H1 (cell line): ENCODE results near the gene FRMPD4. TPM values are rescaled to one million over a fixed set of nuclear protein-coding genes. Genes with fewer than 3 reads are reported as not detected.

Experiments
- CTCF ChIA-PET: fragments of 300-600 bp; sonication (Branson Sonifier 250); formaldehyde crosslinking; loops from one replicate; lab custom pipeline; 2021; ENCODE audit not compliant: partially characterized antibody; lab: Charles Lee
- POLR2A ChIA-PET: fragments of 300-600 bp; sonication (Branson Sonifier 250); formaldehyde crosslinking; loops from one replicate; lab custom pipeline; 2021; ENCODE audit warnings: inconsistent platforms; ENCODE audit not compliant: partially characterized antibody; lab: Charles Lee
- DNase-seq, 2 experiments: peaks; one replicate each; pipeline versions ENCODE4 v3.0.0 to v3.0.0-alpha.2; 2010 to 2022; ENCODE audit warnings: low spot score in 2 of 2, low read depth in 1 of 2, mixed read lengths in 1 of 2
- FAIRE-seq: peaks from 2 replicates; lab custom pipeline; 2011; peaks lifted over from hg19 to GRCh38; lab: Jason Lieb, UNC
- H2AFZ ChIP-seq: 2 replicates; pipeline ENCODE4 v1.8.1; 2012; ENCODE audit warnings: low read length, inconsistent platforms
- H2AK5ac ChIP-seq: 2 replicates; pipeline ENCODE4 v1.6.1; 2013; ENCODE audit warnings: low read depth, low read length
- H2BK120ac ChIP-seq: replicated peaks from 2 replicates; pipeline ENCODE3; 2013; ENCODE audit warnings: low read depth, low read length, inconsistent platforms
- H2BK12ac ChIP-seq: 2 replicates; pipeline ENCODE4 v1.6.1; 2013; ENCODE audit warnings: low read depth, low read length
- H2BK15ac ChIP-seq: 2 replicates; pipeline ENCODE4 v1.6.1; 2013; ENCODE audit warnings: low read length
- H2BK20ac ChIP-seq: 2 replicates; pipeline ENCODE4 v1.6.1; 2013; ENCODE audit warnings: low read length
- H2BK5ac ChIP-seq: 2 replicates; pipeline ENCODE4 v1.6.1; 2013; ENCODE audit warnings: low read depth, low read length
- H3K14ac ChIP-seq: 2 replicates; pipeline ENCODE4 v1.6.1; 2013; ENCODE audit warnings: inconsistent platforms; ENCODE audit not compliant: insufficient read length
- H3K18ac ChIP-seq: 2 replicates; pipeline ENCODE4 v1.6.1; 2013; ENCODE audit warnings: low read length; ENCODE audit errors: extremely low read depth
- H3K23ac ChIP-seq: 2 replicates; pipeline ENCODE4 v1.6.1; 2013; ENCODE audit warnings: inconsistent platforms; ENCODE audit not compliant: insufficient read length
- H3K23me2 ChIP-seq: 2 replicates; pipeline ENCODE4 v1.6.1; 2013; ENCODE audit warnings: low read depth, low read length
- H3K27ac ChIP-seq: 2 replicates; pipeline ENCODE4 v1.6.1; 2011; ENCODE audit warnings: low read depth, low read length, inconsistent platforms
- H3K27me3 ChIP-seq, 4 experiments: replicated peaks in 1 of 4; 1 replicate in 1 of 4; 2 replicates in 3 of 4; pipeline versions ENCODE4 v1.6.1 to v1.8.1; 2011 to 2013; ENCODE audit warnings: low read length in 3 of 4, mild to moderate bottlenecking in 3 of 4, inconsistent platforms in 2 of 4, mixed read lengths in 2 of 4, moderate library complexity in 1 of 4; ENCODE audit not compliant: control insufficient read depth in 3 of 4, insufficient read depth in 3 of 4; ENCODE audit errors: extremely low read depth in 1 of 4
- H3K36me3 ChIP-seq, 4 experiments: 2 replicates each; pipeline versions ENCODE4 v1.6.1 to v1.8.1; 2011 to 2013; ENCODE audit warnings: mild to moderate bottlenecking in 4 of 4, low read length in 3 of 4, moderate library complexity in 2 of 4, control low read depth in 1 of 4, inconsistent platforms in 1 of 4; ENCODE audit not compliant: insufficient read depth in 4 of 4, control insufficient read depth in 2 of 4
- H3K4ac ChIP-seq: replicated peaks from 2 replicates; pipeline ENCODE3; 2013; ENCODE audit warnings: low read length, low read depth, mixed read lengths, inconsistent platforms; ENCODE audit not compliant: insufficient read length
- H3K4me1 ChIP-seq, 4 experiments: replicated peaks in 1 of 4; 1 replicate in 1 of 4; 2 replicates in 3 of 4; pipeline versions ENCODE4 v1.6.1 to v1.8.1; 2011 to 2013; ENCODE audit warnings: low read length in 3 of 4, inconsistent platforms in 2 of 4, mixed read lengths in 1 of 4; ENCODE audit not compliant: insufficient read depth in 4 of 4, control insufficient read depth in 3 of 4
- H3K4me2 ChIP-seq, 2 experiments: 2 replicates each; pipeline versions ENCODE4 v1.6.1 to v1.8.1; 2011 to 2013; ENCODE audit warnings: low read depth in 2 of 2, low read length in 2 of 2, control low read depth in 1 of 2, inconsistent platforms in 1 of 2, mild to moderate bottlenecking in 1 of 2; ENCODE audit not compliant: insufficient read depth in 1 of 2
- H3K4me3 ChIP-seq, 4 experiments: fragments of 200-600, 300-600 bp in 1 of 4; sonication (generic), shearing (Covaris generic), sonication (Bioruptor Twin) in 1 of 4; 2 replicates each; pipeline versions ENCODE4 v1.5.1 to v1.8.1; 2011 to 2016; ENCODE audit warnings: low read length in 4 of 4, low read depth in 3 of 4, control low read depth in 2 of 4, inconsistent platforms in 2 of 4, mild to moderate bottlenecking in 2 of 4, mixed read lengths in 1 of 4, moderate library complexity in 1 of 4; ENCODE audit not compliant: insufficient read depth in 2 of 4; ENCODE audit errors: extremely low read depth in 1 of 4
- H3K56ac ChIP-seq: replicated peaks from 2 replicates; pipeline ENCODE3; 2013; ENCODE audit warnings: low read depth, mild to moderate bottlenecking, mixed read lengths, low read length, inconsistent platforms; ENCODE audit not compliant: insufficient read length
- H3K79me1 ChIP-seq: 2 replicates; pipeline ENCODE4 v1.6.1; 2013; ENCODE audit warnings: low read depth, low read length, control low read depth
- H3K79me2 ChIP-seq, 2 experiments: 2 replicates each; pipeline versions ENCODE4 v1.6.1 to v1.8.1; 2012 to 2013; ENCODE audit warnings: low read length in 2 of 2, mild to moderate bottlenecking in 2 of 2, inconsistent platforms in 1 of 2; ENCODE audit not compliant: insufficient read depth in 2 of 2, control insufficient read depth in 1 of 2
- H3K9ac ChIP-seq, 4 experiments: replicated peaks in 1 of 4; 1 replicate in 1 of 4; 2 replicates in 3 of 4; pipeline versions ENCODE4 v1.6.1 to v1.8.1; 2011 to 2013; ENCODE audit warnings: low read depth in 3 of 4, low read length in 3 of 4, control low read depth in 2 of 4, mild to moderate bottlenecking in 2 of 4, moderate library complexity in 2 of 4, inconsistent platforms in 1 of 4; ENCODE audit errors: extremely low read depth in 1 of 4
- H3K9me3 ChIP-seq, 2 experiments: 2 replicates each; pipeline versions ENCODE4 v1.6.1 to v1.8.1; 2012 to 2013; ENCODE audit warnings: mild to moderate bottlenecking in 2 of 2, moderate library complexity in 2 of 2, control low read depth in 1 of 2, inconsistent platforms in 1 of 2, low read depth in 1 of 2, low read length in 1 of 2, mixed read lengths in 1 of 2; ENCODE audit not compliant: insufficient read depth in 2 of 2
- H4K20me1 ChIP-seq, 2 experiments: replicated peaks in 1 of 2; 2 replicates each; pipeline versions ENCODE3 to v1.8.1; 2011 to 2013; ENCODE audit warnings: inconsistent platforms in 2 of 2, low read length in 2 of 2, mild to moderate bottlenecking in 1 of 2; ENCODE audit not compliant: insufficient read depth in 2 of 2, control insufficient read depth in 1 of 2
- H4K5ac ChIP-seq: 2 replicates; pipeline ENCODE4 v1.6.1; 2013; ENCODE audit warnings: low read length, low read depth, mixed read lengths, inconsistent platforms; ENCODE audit not compliant: insufficient read length
- H4K8ac ChIP-seq: 2 replicates; pipeline ENCODE4 v1.8.0; 2013; ENCODE audit warnings: mild to moderate bottlenecking, moderate library complexity, low read length, inconsistent platforms; ENCODE audit not compliant: insufficient read depth; ENCODE audit errors: extremely low read depth
- H4K91ac ChIP-seq: replicated peaks from 2 replicates; pipeline ENCODE3; 2013; ENCODE audit warnings: low read length, mixed read lengths, inconsistent platforms; ENCODE audit not compliant: insufficient read length
- CTCF ChIP-seq, 3 experiments: IDR thresholded peaks; 1 replicate in 2 of 3; 2 replicates in 1 of 3; pipeline versions ENCODE4 v1.5.1 to v1.6.1; 2011; ENCODE audit warnings: low read length in 3 of 3, mild to moderate bottlenecking in 3 of 3, inconsistent platforms in 2 of 3, low read depth in 1 of 3, moderate library complexity in 1 of 3; ENCODE audit not compliant: insufficient read depth in 1 of 3; ENCODE audit errors: control extremely low read depth in 1 of 3
- JUND ChIP-seq: IDR thresholded peaks from 2 replicates; pipeline ENCODE4 v1.6.1; 2011; ENCODE audit warnings: mild to moderate bottlenecking, improper control_type of control experiment, low read length
- RAD21 ChIP-seq, 2 experiments: IDR thresholded peaks in 1 of 2; conservative IDR thresholded peaks in 1 of 2; 2 replicates each; pipeline ENCODE4 v1.6.1; 2011; ENCODE audit warnings: low read depth in 2 of 2, low read length in 2 of 2, improper control_type of control experiment in 1 of 2, inconsistent platforms in 1 of 2, mild to moderate bottlenecking in 1 of 2, moderate library complexity in 1 of 2
- SAP30 ChIP-seq: fragments of 300-600 bp; sonication (generic); IDR thresholded peaks from 2 replicates; pipeline ENCODE4 v1.7.1; 2012; ENCODE audit warnings: low read length, moderate library complexity, mild to moderate bottlenecking, inconsistent platforms; ENCODE audit not compliant: insufficient read depth, insufficient replicate concordance
- WGBS, 2 experiments: shearing (Covaris generic) in 1 of 2; methylation state at CpG; one replicate each; pipeline versions ENCODE4 v1.1.6 to v1.1.7; 2013 to 2015; ENCODE audit warnings: low lambda C conversion rate in 2 of 2, mixed read lengths in 2 of 2, inconsistent platforms in 1 of 2, low coverage in 1 of 2, missing lambda C conversion rate in 1 of 2; ENCODE audit not compliant: insufficient replicate concordance in 2 of 2, insufficient coverage in 1 of 2, insufficient read length in 1 of 2; ENCODE audit errors: extremely low coverage in 1 of 2, missing lambda C conversion rate in 1 of 2; 5-methylcytosine and 5-hydroxymethylcytosine counted together
- polyA plus RNA-seq, 7 experiments: library from polyadenylated mRNA; depleted of rRNA in 3 of 7; stranded (reverse) in 5 of 7; unstranded in 2 of 7; fragments of >200 nt in 5 of 7; fragments of 200-250 nt in 2 of 7; gene quantifications; 1 replicate in 5 of 7; 2 replicates in 1 of 7; 4 replicates in 1 of 7; pipeline versions ENCODE4 v1.2.1 to v1.2.3, GENCODE V29; 2011 to 2013; ENCODE audit warnings: missing spikeins in 2 of 7, mixed read lengths in 2 of 7
- total RNA-seq: library from RNA; stranded (reverse); fragmentation: NEBNext Ultra II Directional; extraction: Animal tissue kit (Norgen Biotek cat#: 25700); gene quantifications from 2 replicates; pipeline ENCODE4 v1.2.1, GENCODE V29; 2021

FRMPD4 gene
- total and polyA plus RNA-seq, 2 of the 8 experiments (the other 6 are each of a cell fraction or from before 2014, with no cell fraction given) = 0.02 to 0.37 TPM

- Histone ChIP-seq H2AFZ (no peak overlapping the region), H3K79me2 (no peaks in the 10 kb centered on the region), H3K36me3 (no peaks in the 10 kb centered on the region), H3K4ac (no peak overlapping the region), H4K20me1 (no peaks in the 10 kb centered on the region), H2BK5ac (no peak overlapping the region), H2BK120ac (no peak overlapping the region), H3K18ac (no peak overlapping the region), H3K79me1 (no peaks in the 10 kb centered on the region), H4K8ac (no peak overlapping the region), H3K23ac (no peak overlapping the region), H3K4me1 (peaks cover 0 to 2% (median 0%) of the 10 kb centered on the region in 4 experiments; a peak in 1 of 7 replicates), H2BK20ac (no peak overlapping the region), H4K91ac (no peak overlapping the region), H3K56ac (no peak overlapping the region), H3K14ac (no peak overlapping the region), H3K9ac (no peak overlapping the region), H2BK15ac (no peak overlapping the region), H3K23me2 (no peaks in the 10 kb centered on the region), H3K4me3 (no peak overlapping the region), H4K5ac (no peak overlapping the region), H3K4me2 (no peak overlapping the region), H3K27ac (no peak overlapping the region), H3K9me3 (no peaks in the 10 kb centered on the region), H3K27me3 (no peaks in the 10 kb centered on the region), H2AK5ac (no peak overlapping the region), H2BK12ac (no peak overlapping the region)
- FAIRE-seq (no peak), DNase-seq (no peak)
- WGBS, 2 experiments = 86% methylated on average over 1 of the region's 2 CpGs; no CpG with 5 or more reads in 1 of the 2 experiments
- CTCF ChIA-PET = no interaction called here
- TF ChIP-seq CTCF (IDR thresholded peaks at IDR 0.05; ENCODE audit: control extremely low read depth in 1 of 3, insufficient read depth in 1 of 3, low read depth in 1 of 3, low read length in 3 of 3) (peak in 1 of 3 experiments; percentile 13; a peak in 2 of 4 replicates), RAD21 (IDR thresholded peaks at IDR 0.05 in 1 of 2, conservative IDR thresholded peaks at IDR 0.05 in 1 of 2; ENCODE audit: low read depth in 2 of 2, low read length in 2 of 2) (peak; percentile 23 to 29; a peak in 2 of 4 replicates), JUND (no peak), SAP30 (no peak)
- POLR2A ChIA-PET = no interaction called here
Measured at GRCh38 chrX:12269484-12269883, 131.2 kb downstream of the FRMPD4 start.
